A549 treated with CpdA at 1 μM for 4 hours (cell line): ENCODE data around the gene ARID3C. TPM values are rescaled to one million over a fixed set of nuclear protein-coding genes. Genes with fewer than 3 reads are reported as not detected.

Experiments used
- total RNA-seq: library from RNA; stranded (reverse); fragments of 200-300 nt; extraction: Qiagen RNA extraction; gene quantifications from 5 replicates; pipeline ENCODE4 v1.2.3, GENCODE V29; 2022; ENCODE audit warnings: low read depth

Gene ARID3C
- 0.15 to 0.33 TPM (median 0.23 TPM) in 4 of 5 replicates, not detected in the other for total RNA-seq

GRCh38 chr9:34628656-34629490 lies at the start of gene ARID3C:
ARID3C (minus strand) TSS chr9:34629066; CDS start chr9:34628014, 1,052 bp downstream.

GRCh38 chr9:34662526-34663302 lies 33.8 kb upstream of the ARID3C start, which contains the start of gene CCL27:
CCL27 (minus strand) TSS chr9:34662657; CDS start chr9:34662633, 24 bp downstream.

GRCh38 chr9:34651876-34652601 lies 23.2 kb upstream of the ARID3C start, which contains the start of gene IL11RA:
IL11RA (plus strand) TSS chr9:34652185; CDS start chr9:34655218, 3,033 bp downstream.

GRCh38 chr9:34646211-34647083 lies 17.6 kb upstream of the ARID3C start, which contains the start of gene GALT:
GALT (plus strand) TSS chr9:34646675; CDS start chr9:34646705, 30 bp downstream.

GRCh38 chr9:34637356-34638137 lies 8.7 kb upstream of the ARID3C start, which contains the start of gene SIGMAR1:
SIGMAR1 (minus strand) TSS chr9:34637787; CDS start chr9:34637697, 90 bp downstream.

GRCh38 chr9:34620061-34620994 lies 8.5 kb downstream of the ARID3C start, which contains the start of gene DCTN3:
DCTN3 (minus strand) TSS chr9:34620495; CDS start chr9:34620464, 31 bp downstream.

GRCh38 chr9:34611811-34612787 lies 16.8 kb downstream of the ARID3C start, which contains the start of gene RPP25L:
RPP25L (minus strand) TSS chr9:34612097; CDS start chr9:34611296, 801 bp downstream.

GRCh38 chr9:34589636-34590380 lies 39.1 kb downstream of the ARID3C start, which contains the start of gene CNTFR:
CNTFR (minus strand) TSS chr9:34589724; CDS start chr9:34568981, 20,743 bp downstream.

Other genes starting within 250 kb of the ARID3C start
- 14.0 to 18.1 TPM (median 15.7 TPM) in 5 replicates for gene FAM219A, start 170.5 kb downstream of the ARID3C start, total RNA-seq
- 0.07 to 0.37 TPM (median 0.09 TPM) in 4 of 5 replicates, not detected in the other for gene DNAI1, start 170.3 kb downstream of the ARID3C start, total RNA-seq
- 1.3 to 2.3 TPM (median 2.0 TPM) in 5 replicates for gene ENHO, start 106.1 kb downstream of the ARID3C start, total RNA-seq
- 0.08 to 0.19 TPM (median 0.10 TPM) in 5 replicates for gene CNTFR, start 39.3 kb downstream of the ARID3C start, total RNA-seq
- 39.7 to 50.3 TPM (median 43.1 TPM) in 5 replicates for gene RPP25L, start 17.0 kb downstream of the ARID3C start, total RNA-seq
- 103 to 115 TPM (median 112 TPM) in 5 replicates for gene DCTN3, start 8.6 kb downstream of the ARID3C start, total RNA-seq
- gene SIGMAR1, start 8.7 kb upstream of the ARID3C start, total RNA-seq = 146 to 204 TPM (median 198 TPM) in 5 replicates
- gene GALT, start 17.6 kb upstream of the ARID3C start, total RNA-seq = 15.3 to 21.3 TPM (median 18.6 TPM) in 5 replicates
- 5.0 to 6.7 TPM (median 5.6 TPM) in 5 replicates for gene IL11RA, start 23.1 kb upstream of the ARID3C start, total RNA-seq
- 0.23 to 0.66 TPM (median 0.32 TPM) in 3 of 5 replicates, not detected in the others for gene CCL27, start 33.6 kb upstream of the ARID3C start, total RNA-seq
- gene CCL19, start 62.2 kb upstream of the ARID3C start, total RNA-seq = not detected in 5 replicates
- not detected in 5 replicates for gene CCL21, start 81.1 kb upstream of the ARID3C start, total RNA-seq